GM12878 (cell line): ENCODE data around the gene NAALAD2.
"Not testable (repeated sequence)": the region's sequence is repeated elsewhere in the genome, so short reads cannot be mapped to it uniquely, and the experiment has no call there.

Source experiments
- ASH2L ChIP-seq: fragments of 300-600, 200-600 bp; sonication (generic); IDR thresholded peaks from 2 replicates; pipeline ENCODE4 v1.6.1; 2017; ENCODE audit warnings: low read depth, mild to moderate bottlenecking, borderline replicate concordance
- CHD4 ChIP-seq: fragments of 200-600 bp; sonication (generic); IDR thresholded peaks from 2 replicates; pipeline ENCODE4 v1.6.1; 2016; ENCODE audit warnings: mild to moderate bottlenecking
- EZH2 ChIP-seq: IDR thresholded peaks from 2 replicates; pipeline ENCODE4 v1.6.1; 2012; ENCODE audit warnings: low read depth, mild to moderate bottlenecking, control low read depth, inconsistent platforms, low read length, borderline replicate concordance; ENCODE audit not compliant: control insufficient read depth
- MXI1 ChIP-seq: fragments of 150-350 bp; IDR thresholded peaks from 2 replicates; pipeline ENCODE4 v1.6.1; 2011; ENCODE audit warnings: low read depth, mild to moderate bottlenecking, inconsistent platforms, low read length, improper control_type of control experiment
- POLR2A ChIP-seq: IDR thresholded peaks from 2 replicates; pipeline ENCODE4 v1.6.1; 2011; ENCODE audit warnings: low read depth, mild to moderate bottlenecking, low read length
- POLR2AphosphoS5 ChIP-seq: IDR thresholded peaks from 2 replicates; pipeline ENCODE4 v1.6.1; 2011; ENCODE audit warnings: mild to moderate bottlenecking, low read length, inconsistent platforms
- SMC3 ChIP-seq: IDR thresholded peaks from 2 replicates; pipeline ENCODE4 v1.6.1; 2011; ENCODE audit warnings: low read length, improper control_type of control experiment, borderline replicate concordance
- SREBF2 ChIP-seq: IDR thresholded peaks from 2 replicates; pipeline ENCODE4 v1.6.1; 2012; ENCODE audit warnings: mild to moderate bottlenecking, low read length
- TF ChIP-seq, protein P1 (sequence below), 3 experiments: IDR thresholded peaks in 2 of 3; conservative IDR thresholded peaks in 1 of 3; 2 replicates each; pipeline ENCODE4 v1.5.1; 2011; ENCODE audit warnings: low read depth in 3 of 3, low read length in 3 of 3, mild to moderate bottlenecking in 3 of 3, control low read depth in 2 of 3, moderate library complexity in 2 of 3, inconsistent platforms in 1 of 3, mixed read lengths in 1 of 3; ENCODE audit not compliant: control insufficient read depth in 2 of 3, insufficient read depth in 1 of 3; ENCODE audit errors: extremely low read depth in 1 of 3
- TF ChIP-seq, protein P2 (sequence below): fragments of 450-650 bp; IDR thresholded peaks from 2 replicates; pipeline ENCODE4 v1.6.1; 2017; ENCODE audit warnings: antibody characterized with exemption, mild to moderate bottlenecking, moderate library complexity
- TF ChIP-seq, protein P3 (sequence below): IDR thresholded peaks from 2 replicates; pipeline ENCODE4 v1.6.1; 2012; ENCODE audit warnings: low read depth, low read length, improper control_type of control experiment
- TF ChIP-seq, protein P4 (sequence below): fragments of 450-650 bp; IDR thresholded peaks from 2 replicates; pipeline ENCODE4 v1.6.1; 2014; ENCODE audit warnings: mild to moderate bottlenecking
- TF ChIP-seq, protein P5 (sequence below): IDR thresholded peaks from 2 replicates; pipeline ENCODE4 v1.6.1; 2012; ENCODE audit warnings: mild to moderate bottlenecking, low read depth, low read length
- TF ChIP-seq, protein P6 (sequence below): IDR thresholded peaks from 2 replicates; pipeline ENCODE4 v1.6.1; 2012; ENCODE audit warnings: low read depth, low read length, improper control_type of control experiment

DNA sequence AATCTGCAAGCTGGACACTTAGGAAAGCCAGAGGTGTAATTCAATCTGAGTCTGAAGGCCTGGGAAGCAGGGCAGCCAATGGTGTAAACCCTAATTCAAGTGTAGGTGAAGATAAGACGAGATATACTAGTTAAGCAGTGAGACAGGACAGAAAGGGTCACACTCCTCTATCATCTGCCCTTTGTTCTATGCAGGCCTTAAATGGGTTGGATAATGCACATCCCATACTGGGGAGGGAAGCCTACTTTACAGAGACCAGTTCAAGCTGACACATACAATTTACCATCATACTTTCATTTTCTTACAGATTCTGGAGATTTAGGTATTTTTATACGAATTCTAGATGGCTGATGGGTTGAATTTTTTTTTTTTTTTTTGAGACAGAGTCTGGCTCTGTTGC, 45.7 kb upstream of the NAALAD2 start:
- TF ChIP-seq EZH2, SREBF2, MXI1, SMC3, POLR2AphosphoS5, CHD4, POLR2A, ASH2L: not testable (repeated sequence)
- TF ChIP-seq, protein P1, sequence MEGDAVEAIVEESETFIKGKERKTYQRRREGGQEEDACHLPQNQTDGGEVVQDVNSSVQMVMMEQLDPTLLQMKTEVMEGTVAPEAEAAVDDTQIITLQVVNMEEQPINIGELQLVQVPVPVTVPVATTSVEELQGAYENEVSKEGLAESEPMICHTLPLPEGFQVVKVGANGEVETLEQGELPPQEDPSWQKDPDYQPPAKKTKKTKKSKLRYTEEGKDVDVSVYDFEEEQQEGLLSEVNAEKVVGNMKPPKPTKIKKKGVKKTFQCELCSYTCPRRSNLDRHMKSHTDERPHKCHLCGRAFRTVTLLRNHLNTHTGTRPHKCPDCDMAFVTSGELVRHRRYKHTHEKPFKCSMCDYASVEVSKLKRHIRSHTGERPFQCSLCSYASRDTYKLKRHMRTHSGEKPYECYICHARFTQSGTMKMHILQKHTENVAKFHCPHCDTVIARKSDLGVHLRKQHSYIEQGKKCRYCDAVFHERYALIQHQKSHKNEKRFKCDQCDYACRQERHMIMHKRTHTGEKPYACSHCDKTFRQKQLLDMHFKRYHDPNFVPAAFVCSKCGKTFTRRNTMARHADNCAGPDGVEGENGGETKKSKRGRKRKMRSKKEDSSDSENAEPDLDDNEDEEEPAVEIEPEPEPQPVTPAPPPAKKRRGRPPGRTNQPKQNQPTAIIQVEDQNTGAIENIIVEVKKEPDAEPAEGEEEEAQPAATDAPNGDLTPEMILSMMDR (IDR thresholded peaks at IDR 0.05 in 2 of 3, conservative IDR thresholded peaks at IDR 0.05 in 1 of 3; ENCODE audit: control insufficient read depth in 2 of 3, extremely low read depth in 1 of 3, insufficient read depth in 1 of 3, low read depth in 3 of 3, low read length in 3 of 3) = not testable (repeated sequence)
- TF ChIP-seq, protein P2, sequence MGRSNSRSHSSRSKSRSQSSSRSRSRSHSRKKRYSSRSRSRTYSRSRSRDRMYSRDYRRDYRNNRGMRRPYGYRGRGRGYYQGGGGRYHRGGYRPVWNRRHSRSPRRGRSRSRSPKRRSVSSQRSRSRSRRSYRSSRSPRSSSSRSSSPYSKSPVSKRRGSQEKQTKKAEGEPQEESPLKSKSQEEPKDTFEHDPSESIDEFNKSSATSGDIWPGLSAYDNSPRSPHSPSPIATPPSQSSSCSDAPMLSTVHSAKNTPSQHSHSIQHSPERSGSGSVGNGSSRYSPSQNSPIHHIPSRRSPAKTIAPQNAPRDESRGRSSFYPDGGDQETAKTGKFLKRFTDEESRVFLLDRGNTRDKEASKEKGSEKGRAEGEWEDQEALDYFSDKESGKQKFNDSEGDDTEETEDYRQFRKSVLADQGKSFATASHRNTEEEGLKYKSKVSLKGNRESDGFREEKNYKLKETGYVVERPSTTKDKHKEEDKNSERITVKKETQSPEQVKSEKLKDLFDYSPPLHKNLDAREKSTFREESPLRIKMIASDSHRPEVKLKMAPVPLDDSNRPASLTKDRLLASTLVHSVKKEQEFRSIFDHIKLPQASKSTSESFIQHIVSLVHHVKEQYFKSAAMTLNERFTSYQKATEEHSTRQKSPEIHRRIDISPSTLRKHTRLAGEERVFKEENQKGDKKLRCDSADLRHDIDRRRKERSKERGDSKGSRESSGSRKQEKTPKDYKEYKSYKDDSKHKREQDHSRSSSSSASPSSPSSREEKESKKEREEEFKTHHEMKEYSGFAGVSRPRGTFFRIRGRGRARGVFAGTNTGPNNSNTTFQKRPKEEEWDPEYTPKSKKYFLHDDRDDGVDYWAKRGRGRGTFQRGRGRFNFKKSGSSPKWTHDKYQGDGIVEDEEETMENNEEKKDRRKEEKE = not testable (repeated sequence)
- TF ChIP-seq, protein P3, sequence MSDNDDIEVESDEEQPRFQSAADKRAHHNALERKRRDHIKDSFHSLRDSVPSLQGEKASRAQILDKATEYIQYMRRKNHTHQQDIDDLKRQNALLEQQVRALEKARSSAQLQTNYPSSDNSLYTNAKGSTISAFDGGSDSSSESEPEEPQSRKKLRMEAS = not testable (repeated sequence)
- TF ChIP-seq, protein P4, sequence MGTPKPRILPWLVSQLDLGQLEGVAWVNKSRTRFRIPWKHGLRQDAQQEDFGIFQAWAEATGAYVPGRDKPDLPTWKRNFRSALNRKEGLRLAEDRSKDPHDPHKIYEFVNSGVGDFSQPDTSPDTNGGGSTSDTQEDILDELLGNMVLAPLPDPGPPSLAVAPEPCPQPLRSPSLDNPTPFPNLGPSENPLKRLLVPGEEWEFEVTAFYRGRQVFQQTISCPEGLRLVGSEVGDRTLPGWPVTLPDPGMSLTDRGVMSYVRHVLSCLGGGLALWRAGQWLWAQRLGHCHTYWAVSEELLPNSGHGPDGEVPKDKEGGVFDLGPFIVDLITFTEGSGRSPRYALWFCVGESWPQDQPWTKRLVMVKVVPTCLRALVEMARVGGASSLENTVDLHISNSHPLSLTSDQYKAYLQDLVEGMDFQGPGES = not testable (repeated sequence)
- TF ChIP-seq, protein P5, sequence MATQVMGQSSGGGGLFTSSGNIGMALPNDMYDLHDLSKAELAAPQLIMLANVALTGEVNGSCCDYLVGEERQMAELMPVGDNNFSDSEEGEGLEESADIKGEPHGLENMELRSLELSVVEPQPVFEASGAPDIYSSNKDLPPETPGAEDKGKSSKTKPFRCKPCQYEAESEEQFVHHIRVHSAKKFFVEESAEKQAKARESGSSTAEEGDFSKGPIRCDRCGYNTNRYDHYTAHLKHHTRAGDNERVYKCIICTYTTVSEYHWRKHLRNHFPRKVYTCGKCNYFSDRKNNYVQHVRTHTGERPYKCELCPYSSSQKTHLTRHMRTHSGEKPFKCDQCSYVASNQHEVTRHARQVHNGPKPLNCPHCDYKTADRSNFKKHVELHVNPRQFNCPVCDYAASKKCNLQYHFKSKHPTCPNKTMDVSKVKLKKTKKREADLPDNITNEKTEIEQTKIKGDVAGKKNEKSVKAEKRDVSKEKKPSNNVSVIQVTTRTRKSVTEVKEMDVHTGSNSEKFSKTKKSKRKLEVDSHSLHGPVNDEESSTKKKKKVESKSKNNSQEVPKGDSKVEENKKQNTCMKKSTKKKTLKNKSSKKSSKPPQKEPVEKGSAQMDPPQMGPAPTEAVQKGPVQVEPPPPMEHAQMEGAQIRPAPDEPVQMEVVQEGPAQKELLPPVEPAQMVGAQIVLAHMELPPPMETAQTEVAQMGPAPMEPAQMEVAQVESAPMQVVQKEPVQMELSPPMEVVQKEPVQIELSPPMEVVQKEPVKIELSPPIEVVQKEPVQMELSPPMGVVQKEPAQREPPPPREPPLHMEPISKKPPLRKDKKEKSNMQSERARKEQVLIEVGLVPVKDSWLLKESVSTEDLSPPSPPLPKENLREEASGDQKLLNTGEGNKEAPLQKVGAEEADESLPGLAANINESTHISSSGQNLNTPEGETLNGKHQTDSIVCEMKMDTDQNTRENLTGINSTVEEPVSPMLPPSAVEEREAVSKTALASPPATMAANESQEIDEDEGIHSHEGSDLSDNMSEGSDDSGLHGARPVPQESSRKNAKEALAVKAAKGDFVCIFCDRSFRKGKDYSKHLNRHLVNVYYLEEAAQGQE = not testable (repeated sequence)
- TF ChIP-seq, protein P6, sequence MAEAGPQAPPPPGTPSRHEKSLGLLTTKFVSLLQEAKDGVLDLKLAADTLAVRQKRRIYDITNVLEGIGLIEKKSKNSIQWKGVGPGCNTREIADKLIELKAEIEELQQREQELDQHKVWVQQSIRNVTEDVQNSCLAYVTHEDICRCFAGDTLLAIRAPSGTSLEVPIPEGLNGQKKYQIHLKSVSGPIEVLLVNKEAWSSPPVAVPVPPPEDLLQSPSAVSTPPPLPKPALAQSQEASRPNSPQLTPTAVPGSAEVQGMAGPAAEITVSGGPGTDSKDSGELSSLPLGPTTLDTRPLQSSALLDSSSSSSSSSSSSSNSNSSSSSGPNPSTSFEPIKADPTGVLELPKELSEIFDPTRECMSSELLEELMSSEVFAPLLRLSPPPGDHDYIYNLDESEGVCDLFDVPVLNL = not testable (repeated sequence)
